NB4 (cell line): ENCODE data around the gene JAKMIP2.

ENCODE experiments used
- CTCF ChIP-seq: IDR thresholded peaks from one replicate; pipeline ENCODE4 v1.5.1; 2012; ENCODE audit warnings: low read depth, low read length
- POLR2A ChIP-seq: IDR thresholded peaks from 2 replicates; pipeline ENCODE4 v1.6.1; 2011; ENCODE audit warnings: mild to moderate bottlenecking; ENCODE audit not compliant: insufficient read length; ENCODE audit errors: extremely low read depth

- TF ChIP-seq CTCF (no peak), POLR2A (no peak)
Observed at GRCh38 chr5:147661541-147661940, 121.0 kb downstream of the JAKMIP2 start.
